ENCODE results near the gene INTU. TPM values are rescaled to one million over a fixed set of nuclear protein-coding genes. Genes with fewer than 3 reads are reported as not detected.

Gene INTU
- total and polyA plus RNA-seq, 12 donors: 2.5 to 12.5 (median 5.0) TPM

- Histone ChIP-seq H3K36me3 (replicated peaks in 1 of 2) (no peaks in the 10 kb centered on the region), H3K4me3 (no peak overlapping the region), H3K9me3 (replicated peaks in 1 of 3) (no peaks in the 10 kb centered on the region), H3K27me3 (no peaks in the 10 kb centered on the region), H3K4me1 (replicated peaks in 1 of 2) (no peaks in the 10 kb centered on the region), H3K27ac (no peak overlapping the region)
- TF ChIP-seq CTCF (IDR thresholded peaks at IDR 0.05) (no peak), POLR2A (IDR thresholded peaks at IDR 0.05) (no peak)
- DNase-seq: no peak
- intact Hi-C loops (cut with DNase I): no loop called here
- WGBS, 4 donors: 74 to 86% (median 78%) methylated on average over 2 of the region's 2 CpGs
These were observed 36.0 kb downstream of the INTU start for GRCh38 chr4:127668770-127669169.

DNA sequence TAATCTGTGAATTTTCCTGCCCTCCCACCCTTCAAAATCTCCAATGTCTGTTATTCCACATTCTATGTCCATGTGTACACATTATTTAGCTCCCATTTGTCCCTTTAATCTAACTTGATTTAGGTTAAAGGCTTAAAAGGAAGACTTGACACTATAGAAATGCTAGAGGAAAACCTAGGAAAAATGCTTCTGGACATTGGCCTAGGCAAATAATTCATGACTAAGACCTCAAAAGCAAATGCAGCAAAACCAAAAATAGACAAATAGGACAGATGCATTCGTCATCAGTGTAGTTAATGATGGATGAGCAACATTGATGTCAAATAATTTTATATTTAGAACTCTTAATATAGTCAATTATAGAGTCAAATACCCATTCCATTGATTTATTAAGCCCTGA lies 36.9 kb downstream of the INTU start:
- WGBS, 4 donors: 17 to 40% (median 31%) methylated on average over 1 of the region's 1 CpG
- Histone ChIP-seq H3K27me3 (no peaks in the 10 kb centered on the region), H3K9me3 (replicated peaks in 1 of 3) (no peaks in the 10 kb centered on the region), H3K27ac (no peak overlapping the region), H3K36me3 (replicated peaks in 1 of 2) (no peaks in the 10 kb centered on the region), H3K4me3 (no peak overlapping the region), H3K4me1 (replicated peaks in 1 of 2) (no peaks in the 10 kb centered on the region)
- intact Hi-C loops (cut with DNase I): no loop called here
- DNase-seq: no peak
- TF ChIP-seq CTCF (IDR thresholded peaks at IDR 0.05) (no peak), POLR2A (IDR thresholded peaks at IDR 0.05) (no peak)

DNA sequence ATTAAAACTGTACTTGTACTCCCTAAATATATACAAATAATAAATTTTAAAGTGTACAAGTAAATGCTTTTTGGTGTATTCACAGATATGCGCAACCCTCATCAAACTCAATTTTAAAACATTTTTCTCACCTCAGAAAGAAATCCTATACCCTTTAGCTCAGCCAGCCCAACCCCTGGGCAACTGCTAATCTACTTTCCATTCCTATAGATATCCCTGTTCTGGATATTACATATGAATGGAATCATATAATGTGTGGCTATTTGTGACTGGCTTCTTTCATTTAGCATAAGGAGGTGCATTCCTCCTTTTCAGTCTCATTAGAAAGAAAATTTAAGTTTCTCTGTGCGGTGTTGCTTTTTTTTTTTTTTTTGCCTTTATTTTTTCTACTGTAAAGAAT lies 39.4 kb downstream of the INTU start:
- H3K4me1 ChIP-seq (replicated peaks in 1 of 2): no peaks in the 10 kb centered on the region
- no peaks in the 10 kb centered on the region for H3K36me3 ChIP-seq (replicated peaks in 1 of 2)
- no peaks in the 10 kb centered on the region for H3K27me3 ChIP-seq
- intact Hi-C loops (cut with DNase I): no loop called here
- 68 to 100% (median 97%) methylated on average over 2 of the region's 2 CpGs for WGBS, 4 donors
- no peak overlapping the region for H3K4me3 ChIP-seq
- no peak overlapping the region for H3K27ac ChIP-seq
- H3K9me3 ChIP-seq (replicated peaks in 1 of 3): no peaks in the 10 kb centered on the region
- no peak for DNase-seq
- TF ChIP-seq POLR2A (IDR thresholded peaks at IDR 0.05) (no peak), CTCF (IDR thresholded peaks at IDR 0.05) (no peak)

DNA sequence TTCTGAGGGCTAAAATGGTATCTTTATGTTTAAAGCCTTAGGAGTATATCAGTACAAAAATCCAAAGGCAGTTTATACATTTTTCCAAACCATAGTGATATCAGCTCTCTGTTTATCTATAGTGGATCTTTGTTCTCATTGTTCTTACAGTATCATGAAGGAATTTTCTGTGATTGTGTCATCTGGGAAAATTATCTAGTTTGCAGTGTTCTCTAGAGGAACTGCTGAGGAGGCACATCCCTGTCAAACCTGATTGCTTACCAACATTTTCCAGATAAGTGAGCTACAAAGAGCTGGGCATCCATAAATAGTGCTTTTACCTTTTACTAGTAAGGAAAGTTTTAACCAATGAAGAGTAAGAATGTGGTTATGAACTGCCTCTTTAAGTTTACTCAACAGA lies 52.5 kb downstream of the INTU start:
- TF ChIP-seq POLR2A (IDR thresholded peaks at IDR 0.05) (no peak), CTCF (IDR thresholded peaks at IDR 0.05) (no peak)
- Histone ChIP-seq H3K4me3 (no peak overlapping the region), H3K9me3 (replicated peaks in 1 of 3) (no peaks in the 10 kb centered on the region), H3K36me3 (replicated peaks in 1 of 2) (no peaks in the 10 kb centered on the region), H3K4me1 (replicated peaks in 1 of 2) (no peaks in the 10 kb centered on the region), H3K27me3 (no peaks in the 10 kb centered on the region), H3K27ac (no peak overlapping the region)
- no peak for DNase-seq
- intact Hi-C loops (cut with DNase I): no loop called here

Measured in adrenal gland (tissue), 12 donors.